Activated CD4-positive, alpha-beta T cell treated with anti-CD3 and anti-CD28 coated beads, Interleukin-2, amount 50 U/mL, for 16 hours (primary cell): Measurements from ENCODE around the gene KCNAB1.

Experiments used
- DNase-seq: peaks from one replicate; pipeline ENCODE4 v3.0.0-alpha.2; 2020

KCNAB1 gene

DNA sequence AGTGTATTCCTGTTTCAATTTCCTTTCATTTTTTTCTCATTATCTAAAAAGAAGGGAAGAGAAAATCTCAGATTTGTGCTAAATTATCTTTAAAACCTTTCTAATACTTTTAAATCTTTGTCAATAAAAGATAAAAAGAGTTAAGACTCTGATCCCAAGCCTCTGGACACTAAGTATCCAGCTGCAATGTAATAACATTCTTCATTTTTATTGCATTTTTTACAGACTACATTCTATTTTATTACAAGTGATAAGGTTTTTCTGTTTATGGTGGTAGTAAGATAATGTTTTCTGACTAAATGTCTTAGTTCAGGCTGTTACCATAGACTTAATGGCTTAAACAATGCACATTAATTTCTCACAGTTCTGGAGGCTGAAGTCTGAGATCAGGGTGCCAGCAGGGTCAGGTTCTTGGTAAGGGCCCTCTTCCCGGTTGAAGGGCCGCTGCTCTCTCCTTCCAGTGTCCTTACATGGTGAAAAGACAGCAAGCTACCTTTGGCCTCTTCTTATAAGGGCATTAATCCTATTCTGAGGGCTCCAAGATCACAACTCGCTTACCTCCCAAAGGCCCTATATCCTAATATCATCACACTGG, 19.7 kb downstream of the KCNAB1 start:
- DNase-seq = no peak

DNA sequence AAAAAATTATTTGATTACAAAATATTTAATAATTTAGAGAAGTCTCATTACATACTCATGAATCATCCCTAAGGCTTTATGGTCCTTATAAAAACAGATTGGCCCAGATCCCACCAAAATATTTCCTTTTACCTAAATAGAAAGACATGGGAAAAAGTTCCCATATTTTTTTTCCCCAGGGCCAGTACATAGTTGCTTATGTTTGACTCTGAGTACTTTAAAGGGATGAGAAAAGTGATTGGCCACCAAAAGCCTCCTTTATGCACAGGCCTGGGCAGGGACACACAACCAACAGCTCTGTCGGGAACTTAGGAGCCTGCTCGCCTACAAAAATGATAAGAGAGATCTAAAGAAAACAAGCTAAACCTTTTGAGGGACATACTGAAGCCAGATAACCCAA, 22.3 kb downstream of the KCNAB1 start:
- no peak for DNase-seq

DNA sequence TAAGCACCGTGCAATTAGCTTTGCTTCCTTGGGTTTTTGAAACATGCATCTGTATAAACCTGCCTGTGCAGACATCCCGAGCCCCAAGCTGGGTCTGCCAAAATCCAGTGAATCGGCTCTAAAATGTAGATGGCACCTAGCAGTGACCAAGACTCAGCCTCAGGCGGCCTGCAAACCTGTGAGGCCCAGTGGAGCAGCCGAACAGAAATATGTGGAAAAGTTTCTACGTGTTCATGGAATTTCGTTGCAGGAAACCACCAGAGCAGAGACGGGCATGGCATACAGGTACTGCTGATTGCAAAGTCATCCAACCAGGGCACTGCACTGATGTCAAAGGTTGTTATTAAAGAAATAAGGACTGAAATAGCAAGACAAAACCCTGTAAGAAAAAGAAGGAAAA, 22.8 kb downstream of the KCNAB1 start:
- no peak for DNase-seq

DNA sequence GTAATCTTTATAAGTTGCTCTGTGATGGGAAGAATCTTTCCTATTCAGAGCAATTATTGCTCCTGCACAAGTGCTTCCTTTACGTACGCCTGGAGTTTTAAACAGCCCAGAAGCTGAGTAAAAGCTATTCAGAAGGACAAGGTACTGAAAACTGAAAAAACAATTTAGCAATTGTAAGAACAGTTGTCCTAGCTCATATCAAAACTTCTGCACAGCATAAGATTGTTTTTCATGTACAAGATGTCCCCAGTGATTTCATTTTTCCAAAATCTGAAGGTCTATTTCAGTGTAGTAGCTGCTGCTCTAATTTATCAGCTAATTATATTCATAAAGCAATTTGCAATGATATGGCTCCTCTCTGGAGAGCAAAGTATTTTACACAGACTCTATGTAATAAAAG, 23.7 kb downstream of the KCNAB1 start:
- DNase-seq = no peak

DNA sequence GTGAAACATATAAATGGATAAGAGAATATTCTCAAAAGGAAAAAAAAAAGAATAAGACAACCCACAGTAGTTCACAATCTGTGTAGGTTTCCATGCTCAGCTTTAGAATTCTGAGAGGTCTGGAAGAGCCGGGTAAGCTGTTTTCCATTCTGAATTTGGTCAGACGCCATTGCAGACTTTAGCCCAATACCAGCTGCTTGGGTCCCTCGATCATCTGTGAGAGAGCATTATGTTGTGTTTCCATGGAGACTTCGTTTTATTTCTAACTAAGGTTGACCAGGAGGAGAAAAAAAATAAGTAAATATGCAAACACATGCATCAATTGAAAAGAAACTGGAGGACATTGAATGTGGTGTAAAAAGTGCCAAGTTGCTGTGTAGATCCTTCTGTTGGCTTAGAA, 25.5 kb downstream of the KCNAB1 start:
- DNase-seq = no peak

DNA sequence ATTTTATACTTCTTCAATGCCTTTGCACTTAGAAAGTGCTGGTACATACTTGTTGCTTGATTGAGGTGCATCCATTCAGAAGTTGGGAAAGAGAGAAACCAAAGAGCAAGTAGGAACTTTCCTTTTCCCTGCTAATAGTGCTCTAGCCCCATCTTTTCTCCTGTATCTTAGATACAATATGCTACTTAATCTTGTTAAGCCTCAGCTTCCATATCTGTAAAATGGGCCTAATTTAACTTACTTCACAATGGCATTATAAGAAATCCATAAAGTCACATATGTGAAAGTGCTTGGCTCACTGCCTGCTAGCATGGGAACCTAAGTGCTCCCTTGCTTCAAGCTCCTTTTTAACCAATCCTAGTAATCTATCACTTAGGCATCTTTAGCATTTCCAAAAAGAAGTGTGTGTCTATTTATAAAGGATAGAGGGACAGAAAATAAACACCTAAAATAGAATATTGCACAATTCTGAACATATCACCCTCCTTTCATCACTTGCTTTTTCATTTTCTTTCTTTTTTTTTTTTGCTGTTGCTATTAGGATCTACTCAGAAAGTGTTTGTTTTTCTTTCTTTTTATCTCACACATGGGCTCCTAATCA, 28.1 kb downstream of the KCNAB1 start:
- DNase-seq = no peak

DNA sequence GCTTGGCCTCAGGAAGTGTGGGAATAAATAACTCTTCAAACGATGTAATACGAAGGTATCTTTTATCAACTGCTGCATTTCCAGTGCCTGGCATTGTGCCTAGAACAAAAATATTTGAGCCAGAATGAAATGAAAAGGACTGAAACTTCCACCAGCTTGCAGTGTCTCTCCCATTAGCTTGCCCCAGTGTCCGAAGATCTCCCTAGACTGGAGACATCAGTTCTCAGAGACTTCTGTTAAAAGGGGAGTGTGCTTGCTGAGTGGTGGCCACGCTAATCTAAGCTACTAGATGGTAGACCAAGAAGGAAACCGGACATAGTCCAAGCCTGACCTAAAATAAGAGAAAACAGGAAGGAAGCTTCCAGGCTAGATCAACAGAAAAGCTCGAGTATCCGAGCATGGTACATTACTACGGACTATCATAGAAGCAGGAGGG, 28.6 kb downstream of the KCNAB1 start:
- no peak for DNase-seq

DNA sequence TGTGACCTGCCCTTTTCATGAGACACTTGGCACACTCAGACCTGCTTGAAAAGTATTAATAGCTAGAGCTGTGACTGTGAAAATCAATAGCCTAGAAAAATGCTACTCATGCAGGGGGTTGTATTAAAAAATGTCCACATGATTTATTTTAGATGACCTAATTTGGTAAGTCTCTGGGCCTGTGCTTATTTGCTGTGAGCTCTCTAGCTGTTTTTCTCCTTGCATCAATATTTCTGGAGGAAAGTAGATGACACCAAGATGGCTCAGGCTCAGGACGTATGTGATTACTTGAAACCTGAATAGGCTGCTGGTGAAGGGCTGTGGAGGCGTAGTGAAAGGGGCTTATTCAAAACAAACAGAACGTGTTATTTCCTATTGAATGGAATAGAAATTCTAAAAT, 29.5 kb downstream of the KCNAB1 start:
- no peak for DNase-seq

DNA sequence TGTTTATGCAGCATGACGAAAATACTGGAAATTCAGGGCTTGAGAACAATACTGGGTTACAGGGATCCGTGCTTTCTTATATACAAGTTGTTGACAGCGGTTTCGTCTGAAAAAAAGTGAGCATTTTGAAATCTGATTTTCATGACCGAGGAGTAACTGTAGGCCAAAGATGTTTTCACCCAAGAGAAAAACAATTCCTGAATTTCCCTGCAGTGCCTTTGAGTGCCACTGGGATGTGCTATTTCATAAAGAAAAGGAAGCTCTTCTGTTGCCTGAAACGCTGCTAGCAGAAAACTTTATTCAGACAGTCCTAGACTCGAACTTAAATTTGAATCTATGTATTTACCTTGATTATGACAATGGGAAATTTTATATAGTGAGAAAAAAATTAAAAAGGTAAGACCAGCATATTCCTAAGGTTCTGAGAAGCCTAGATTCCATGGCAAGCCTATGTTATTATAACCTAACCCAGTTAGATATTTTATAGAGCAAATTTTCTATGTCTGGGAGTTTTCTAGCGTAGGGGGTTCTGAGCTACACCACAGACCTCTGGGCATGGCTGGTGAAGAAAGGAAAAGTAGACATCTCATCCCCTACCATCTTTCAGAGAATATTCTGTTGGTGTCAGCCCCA, 30.2 kb downstream of the KCNAB1 start:
- DNase-seq = peak; percentile 33

DNA sequence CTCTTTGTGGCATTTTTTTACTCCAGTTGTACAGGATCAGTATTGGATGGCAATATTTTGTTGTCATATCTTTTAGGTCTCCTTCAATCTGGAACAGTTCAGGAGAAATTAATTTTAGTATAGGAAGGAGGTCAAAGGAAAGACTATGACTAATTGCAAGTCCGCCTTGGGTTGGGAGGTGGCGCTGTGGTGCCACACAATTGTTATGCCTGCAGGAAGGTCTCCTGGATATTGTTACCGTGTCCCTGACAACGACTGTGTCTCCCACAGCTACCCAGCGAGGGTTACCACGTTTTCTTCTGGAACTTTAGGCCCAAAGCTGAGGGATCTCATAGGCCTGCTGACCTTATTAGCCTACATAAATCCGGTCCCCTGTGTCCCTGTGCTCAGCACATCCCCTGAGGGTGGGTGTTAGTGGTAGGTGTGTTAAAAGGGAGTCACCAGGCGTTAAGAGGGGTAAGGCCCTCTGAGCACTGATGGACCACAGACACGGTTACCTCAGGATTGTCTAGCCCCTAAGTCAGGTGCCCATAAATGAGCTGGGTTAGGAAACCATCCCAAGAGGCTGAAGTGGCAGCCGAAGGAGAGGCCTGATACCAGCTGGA, 31.5 kb downstream of the KCNAB1 start:
- DNase-seq = peak; percentile 50

DNA sequence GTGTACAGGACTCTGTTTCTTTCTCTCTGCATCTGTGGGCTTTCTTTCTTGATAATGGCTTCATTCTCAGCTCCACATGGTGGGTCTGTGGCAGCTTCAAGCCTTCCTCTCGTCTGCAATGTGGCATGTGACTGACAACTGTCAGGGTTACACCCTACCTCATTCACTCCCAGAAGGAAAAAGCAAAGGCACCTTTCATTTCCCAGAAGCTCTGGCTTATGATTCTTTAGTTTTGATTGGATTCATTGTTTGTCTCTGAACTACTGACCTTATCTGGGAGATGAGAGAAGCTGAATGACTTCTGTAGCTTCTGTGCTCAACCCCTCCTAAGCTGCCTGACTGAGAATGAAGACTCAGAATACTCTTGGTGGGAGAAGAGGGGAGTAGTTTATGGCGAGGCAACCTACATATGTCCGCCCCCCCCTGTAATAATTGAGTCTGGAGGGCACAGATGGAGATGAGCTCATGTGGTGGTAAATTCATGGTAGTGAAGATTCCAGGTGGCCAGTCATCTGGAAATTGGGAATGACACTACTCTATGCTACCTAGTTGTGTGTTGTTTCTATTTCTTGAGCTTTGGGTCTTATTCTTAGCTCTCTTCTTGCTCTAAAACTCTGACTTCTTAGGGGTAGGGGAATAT, 38.4 kb downstream of the KCNAB1 start:
- no peak for DNase-seq

DNA sequence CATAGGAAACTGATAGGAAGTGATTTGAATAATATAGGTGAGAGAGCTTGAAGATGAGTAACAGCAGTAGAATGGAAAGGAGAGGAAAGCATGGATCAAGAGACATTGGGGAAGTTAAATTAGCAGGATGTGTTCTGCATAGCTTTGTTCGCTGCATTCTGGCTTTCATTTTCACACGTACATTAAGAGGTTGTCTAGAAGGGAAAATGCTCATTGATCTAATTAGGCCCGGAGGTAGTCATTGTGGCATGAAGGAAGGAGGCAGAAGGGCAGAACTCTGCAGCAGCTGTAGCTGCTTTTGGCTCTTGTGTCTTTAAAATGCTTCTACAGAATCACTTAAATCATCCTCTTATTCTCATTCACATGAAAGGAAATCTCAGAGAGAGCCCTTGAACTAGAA, 40.3 kb downstream of the KCNAB1 start:
- no peak for DNase-seq

DNA sequence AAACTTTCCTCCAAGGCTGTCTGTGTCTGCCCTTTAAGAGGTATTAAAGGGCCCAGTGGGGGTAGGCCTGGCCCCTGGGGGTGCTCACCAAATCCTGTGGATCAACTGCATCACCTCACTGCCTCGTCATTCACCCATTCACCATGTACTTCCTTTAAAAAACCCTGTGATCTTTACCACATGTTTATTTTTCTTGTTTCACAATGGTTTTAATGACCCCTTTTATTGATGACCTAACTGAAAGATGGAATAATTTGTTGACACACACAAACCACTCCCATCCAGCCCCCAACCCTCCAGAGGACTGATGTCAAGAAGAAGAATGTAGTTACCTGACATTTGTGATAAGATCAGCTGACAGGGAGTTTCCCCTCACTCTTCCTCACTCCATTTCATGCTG, 40.8 kb downstream of the KCNAB1 start:
- DNase-seq = no peak

DNA sequence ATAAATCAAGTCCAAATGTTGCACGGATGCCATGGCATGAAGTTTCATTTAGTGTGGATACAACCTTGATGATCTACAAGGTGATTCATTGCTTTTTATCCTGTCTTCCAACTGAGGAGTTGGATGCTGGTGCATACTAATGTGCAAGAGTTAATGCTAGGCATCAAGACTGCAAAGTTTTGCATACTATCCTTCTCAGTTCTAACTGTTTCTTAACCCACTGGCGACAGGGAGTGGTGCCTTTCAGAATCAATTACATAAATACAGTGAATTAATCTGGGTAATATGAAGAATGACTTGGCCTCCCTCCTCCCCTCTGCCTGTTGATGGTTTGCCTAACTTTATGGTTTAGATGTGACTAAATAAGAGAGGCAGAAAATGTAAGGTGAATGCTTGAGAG, 43.5 kb downstream of the KCNAB1 start:
- no peak for DNase-seq

DNA sequence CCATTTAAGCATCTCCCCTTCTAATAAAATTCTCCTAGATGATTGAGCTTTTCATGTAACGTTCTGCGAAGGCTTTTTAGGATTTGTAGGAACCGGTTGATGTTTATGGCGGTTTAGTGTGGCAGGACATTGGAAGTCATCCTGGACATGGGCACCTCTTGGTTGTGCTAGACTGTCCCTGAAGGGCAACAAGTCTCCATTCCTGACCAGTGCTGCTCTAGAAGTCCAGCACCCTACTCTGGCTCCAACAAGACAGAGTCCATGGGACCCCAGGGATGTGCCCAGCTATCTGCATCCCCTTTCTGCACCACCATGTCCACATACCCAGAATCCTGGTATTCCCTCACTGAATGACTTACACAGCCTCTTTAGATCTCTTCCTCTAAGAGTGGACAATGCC, 46.4 kb downstream of the KCNAB1 start:
- DNase-seq = no peak

DNA sequence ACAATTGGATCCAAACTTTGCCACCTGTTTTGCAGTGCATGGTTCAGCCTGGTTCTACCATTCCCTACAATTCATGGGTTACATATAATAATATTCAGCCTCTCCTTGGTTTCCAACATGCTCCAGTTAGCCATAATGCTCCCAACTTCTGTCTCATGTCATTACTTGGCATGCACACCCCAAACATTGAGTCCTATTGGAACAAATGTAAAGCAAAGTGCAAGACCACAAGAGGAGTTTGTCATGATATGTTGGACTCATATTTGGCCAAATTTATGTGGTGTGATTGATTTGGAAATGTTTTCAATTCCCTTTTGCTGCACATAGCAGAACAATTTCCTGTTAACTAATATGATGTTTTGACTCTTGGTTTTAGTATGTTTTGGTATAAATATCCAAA, 50.2 kb downstream of the KCNAB1 start:
- DNase-seq = no peak

DNA sequence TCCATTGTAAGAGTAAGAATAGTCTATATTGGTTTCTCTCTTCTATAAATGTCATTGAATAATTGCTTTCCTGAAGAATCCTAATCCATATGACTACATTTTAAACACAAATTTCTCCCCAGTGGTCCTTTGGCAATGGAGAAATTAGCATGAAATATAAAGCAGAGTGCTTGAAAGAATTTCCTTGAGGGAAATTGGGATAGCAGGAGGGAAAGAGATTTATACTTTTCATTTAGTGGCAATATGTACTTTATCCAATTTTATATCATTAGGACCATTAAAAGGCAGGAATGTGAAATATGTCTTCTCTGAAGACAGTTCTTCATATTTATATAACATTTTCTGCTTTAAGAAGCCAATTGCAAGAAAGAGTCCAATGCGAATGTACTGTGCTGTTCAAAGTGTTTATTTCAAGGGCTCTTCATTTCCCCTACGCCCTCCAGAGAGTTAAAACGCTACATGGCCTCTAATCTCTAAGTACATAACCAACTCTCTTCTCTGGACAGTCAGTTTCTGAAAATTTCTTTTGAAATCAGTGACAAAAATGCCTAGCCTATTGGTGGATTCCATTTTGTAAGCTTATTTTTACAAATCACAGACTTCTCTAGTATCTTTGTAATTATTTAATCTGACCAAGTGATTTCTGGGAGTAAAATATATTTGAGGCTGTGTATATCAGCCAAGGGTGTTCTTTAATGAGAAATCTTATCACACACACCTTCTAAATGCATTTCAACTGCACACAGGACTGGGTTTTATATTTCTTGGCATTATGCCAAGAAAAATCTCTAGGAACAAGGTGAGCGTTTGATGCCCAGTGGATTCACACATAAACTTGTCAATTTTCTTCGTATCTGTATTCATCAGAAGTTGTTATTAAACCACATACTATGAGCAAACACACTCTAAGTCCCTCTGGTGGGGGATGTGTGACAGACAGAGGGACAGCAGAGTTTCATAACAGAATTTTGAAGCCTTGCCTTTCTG, 51.2 kb downstream of the KCNAB1 start:
- DNase-seq = no peak

DNA sequence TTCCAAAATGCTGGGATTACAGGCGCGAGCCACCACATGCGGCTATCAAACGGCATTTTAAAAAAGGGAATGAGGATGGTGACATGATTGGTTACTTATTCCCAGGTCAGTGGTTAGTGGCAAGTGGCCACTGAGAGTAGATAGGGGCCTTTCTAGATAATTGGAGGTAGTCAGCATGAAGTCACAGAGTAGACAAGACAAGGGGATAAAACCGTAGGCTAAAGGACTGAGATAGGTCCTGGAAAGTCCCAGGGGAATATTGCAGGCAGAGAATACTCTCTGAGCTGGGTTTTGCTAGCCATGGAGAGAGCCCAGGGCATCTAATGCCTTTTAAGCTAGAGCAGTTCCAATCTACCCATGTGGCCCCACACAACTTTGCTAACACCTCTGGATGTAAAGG, 52.2 kb downstream of the KCNAB1 start:
- DNase-seq = no peak

DNA sequence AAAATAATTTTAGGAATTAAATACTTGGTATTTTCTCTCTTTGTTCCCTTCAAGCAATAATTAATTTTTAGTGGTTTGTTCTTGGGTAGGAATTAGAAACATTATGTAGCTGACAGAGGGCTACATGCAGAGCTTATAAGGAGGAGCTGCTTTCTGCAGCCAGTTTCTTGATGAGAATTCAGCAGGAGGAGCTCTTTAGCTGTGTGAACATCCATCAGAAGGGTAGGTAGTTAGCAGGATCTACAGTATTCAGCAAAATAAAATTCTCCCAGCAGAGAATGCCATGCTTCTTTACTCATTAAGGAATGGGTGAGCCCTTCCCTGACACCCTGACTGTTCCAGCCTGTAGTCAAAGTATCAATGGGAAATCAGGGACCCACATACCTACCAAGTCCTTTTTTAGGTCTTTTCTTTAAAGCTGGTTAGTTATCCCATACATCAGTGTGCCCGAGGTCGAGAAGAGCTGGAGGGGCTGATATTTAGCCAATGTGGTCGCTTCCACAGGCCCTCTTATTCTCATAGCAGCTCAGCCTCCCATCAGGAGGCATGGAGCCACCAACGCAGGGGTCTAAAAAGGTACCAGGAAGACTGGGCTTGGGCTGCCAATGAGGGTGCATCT, 54.0 kb downstream of the KCNAB1 start:
- DNase-seq = no peak

DNA sequence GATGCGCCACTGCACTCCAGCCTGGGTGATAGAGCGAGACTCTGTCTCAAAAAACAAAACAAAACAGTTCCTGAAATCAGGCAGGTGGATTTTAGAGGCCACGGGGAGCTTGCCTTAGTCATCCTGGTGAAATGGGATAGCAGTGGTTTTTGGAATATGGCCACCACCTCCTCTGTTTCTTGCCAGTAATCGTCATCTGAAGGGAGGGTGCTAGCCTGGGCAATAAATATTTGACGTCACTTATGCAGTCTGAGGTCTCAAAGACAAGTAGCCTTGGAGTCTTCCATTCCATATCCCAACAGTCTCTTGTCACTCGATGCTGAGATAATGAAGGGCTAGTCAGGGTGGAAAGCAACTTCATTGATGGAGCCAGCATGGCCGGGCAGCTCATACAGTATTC, 55.2 kb downstream of the KCNAB1 start:
- DNase-seq = no peak

DNA sequence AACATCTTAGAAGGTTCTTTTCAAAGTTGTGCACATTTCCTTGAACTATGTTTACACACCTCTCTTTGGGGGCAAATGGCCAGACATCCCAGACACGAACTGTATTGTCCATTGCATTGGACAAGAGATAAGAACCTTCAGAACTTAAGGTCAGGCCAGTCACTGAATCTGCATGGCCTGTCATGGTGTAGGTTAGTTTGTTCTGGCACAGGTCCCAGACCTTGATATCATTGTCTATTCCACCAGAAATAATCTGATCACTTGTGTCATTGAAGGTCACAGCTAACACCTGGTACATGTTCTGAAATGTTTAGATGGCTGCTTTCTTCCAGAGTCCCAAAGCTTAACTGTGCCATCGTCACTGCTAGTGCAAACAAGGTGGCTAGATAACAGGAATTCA, 55.7 kb downstream of the KCNAB1 start:
- DNase-seq = no peak

DNA sequence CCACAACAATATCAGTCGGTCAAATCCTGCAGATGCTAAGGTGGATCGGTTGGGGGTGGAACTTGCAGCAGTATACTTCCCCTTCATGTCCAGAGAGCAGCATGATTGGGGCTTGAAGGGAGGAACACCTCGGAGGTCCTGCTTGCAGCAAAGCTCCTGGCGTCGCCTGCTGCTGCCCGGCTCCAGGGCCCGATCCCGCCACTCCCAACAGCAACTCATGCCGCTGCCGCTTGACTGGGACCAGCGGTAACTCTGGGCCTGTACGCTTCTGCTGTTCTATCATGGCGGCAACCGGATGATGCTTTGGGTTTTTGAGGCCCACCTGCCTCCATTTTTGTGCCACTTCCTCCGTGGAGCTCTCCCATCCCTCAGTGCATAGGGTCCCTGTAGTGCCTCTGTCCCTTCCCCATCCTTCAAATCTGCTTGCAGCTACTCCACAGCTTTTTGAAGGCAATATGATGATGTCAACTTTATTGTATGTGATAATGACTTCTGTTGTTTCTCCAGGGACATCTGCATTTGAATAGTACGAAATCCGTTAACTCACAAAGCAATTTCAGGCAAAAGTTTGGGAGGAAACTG, 56.3 kb downstream of the KCNAB1 start:
- no peak for DNase-seq
